Measurements from ENCODE around the gene IL4R.

IL4R gene

DNA sequence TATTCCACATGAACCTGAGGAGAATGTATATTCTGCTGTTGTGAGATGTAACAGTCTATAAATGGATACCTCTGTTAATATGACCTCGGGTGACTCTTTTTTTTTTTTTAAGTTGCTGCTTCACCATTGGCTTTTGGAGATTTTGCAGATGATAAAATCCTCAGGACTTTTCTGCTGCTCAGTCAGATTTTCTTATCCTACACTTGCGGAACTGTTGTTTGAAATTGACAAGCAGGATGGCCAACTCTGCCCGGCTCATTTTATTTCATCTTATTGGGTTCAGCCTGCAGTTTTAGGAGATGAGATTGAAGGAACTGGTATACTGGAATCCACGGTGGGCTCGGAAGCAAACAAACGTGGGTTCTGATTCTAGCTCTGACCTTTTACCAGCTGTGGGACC is 19.3 kb downstream of the IL4R start:
- DNase-seq, result no peak

DNA sequence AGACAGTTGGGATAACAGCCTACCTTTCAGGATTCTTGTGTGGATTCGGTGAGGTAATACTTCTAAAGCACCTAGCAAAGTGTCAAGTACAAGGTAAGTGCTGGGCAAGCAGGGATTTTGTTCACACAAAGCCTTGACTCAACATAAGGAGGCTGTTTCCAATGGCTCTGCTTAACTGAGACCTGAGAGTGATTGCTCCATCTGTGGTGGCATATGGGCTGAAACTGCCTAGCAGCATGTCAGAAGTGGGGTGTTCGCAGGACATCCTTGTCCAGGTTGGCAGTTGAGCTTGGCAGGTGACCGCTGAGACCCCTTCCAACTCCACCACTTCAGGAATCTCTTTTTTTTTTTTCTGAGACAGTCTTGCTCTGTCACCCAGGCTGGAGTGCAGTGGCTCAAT is 19.8 kb downstream of the IL4R start:
- DNase-seq, result no peak

DNA sequence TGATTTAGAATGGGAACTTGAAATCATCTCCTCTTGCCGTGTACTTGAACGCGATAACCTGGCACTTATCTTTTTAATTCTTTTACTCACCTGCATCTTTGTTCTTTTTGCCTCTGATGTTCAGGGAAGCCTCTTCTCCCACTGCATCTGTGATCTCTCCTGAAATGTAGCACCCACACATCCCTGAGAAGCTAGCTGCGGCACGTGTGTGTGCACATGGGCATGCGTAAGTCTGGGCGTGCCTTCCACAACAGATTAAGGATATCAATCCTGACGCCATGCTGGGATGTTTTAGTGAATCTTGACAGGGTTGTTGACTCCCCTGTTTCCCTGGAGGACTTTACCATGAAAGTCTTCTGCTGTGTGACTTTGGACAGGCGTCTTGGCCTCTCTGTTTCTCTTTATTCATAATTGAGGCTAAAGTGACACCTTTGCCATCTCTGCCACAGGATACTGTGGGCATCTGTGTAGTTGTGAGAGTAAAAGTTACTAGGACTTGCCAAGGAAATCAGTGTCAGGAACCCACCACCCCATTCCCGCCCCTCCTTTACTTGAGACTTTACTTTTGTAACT is 20.5 kb downstream of the IL4R start:
- DNase-seq, result no peak

- DNase-seq, result no peak
Observed at GRCh38 chr16:27334838-27335237, 21.1 kb downstream of the IL4R start.

- DNase-seq, result no peak
Observed at GRCh38 chr16:27335349-27336053, 21.7 kb downstream of the IL4R start.

DNA sequence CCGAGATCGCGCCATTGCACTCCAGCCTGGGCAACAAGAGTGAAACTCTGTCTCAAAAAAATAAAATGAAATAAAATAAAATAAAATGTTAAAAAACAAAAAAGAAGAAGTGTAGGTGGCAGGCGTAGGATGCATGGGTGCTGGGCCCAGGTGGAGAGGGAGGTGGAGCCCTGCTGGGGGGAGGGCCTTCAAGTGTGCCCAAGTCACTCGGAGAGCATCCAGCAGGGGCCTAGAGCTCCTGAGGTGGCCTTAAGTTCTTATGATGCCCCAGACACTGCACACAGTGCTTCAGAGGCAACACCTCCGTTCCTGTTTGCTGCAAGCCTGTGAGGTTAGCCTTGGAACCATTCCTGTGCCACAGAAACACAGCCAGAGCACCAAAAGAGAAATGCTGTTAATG is 23.2 kb downstream of the IL4R start:
- DNase-seq, result no peak

GRCh38 chr16:27339180-27339579 is 25.4 kb downstream of the IL4R start:
- no peak for DNase-seq

- DNase-seq, result no peak
Observed at GRCh38 chr16:27340654-27341053, 26.9 kb downstream of the IL4R start.

- DNase-seq, result peak in 1 of 2 donors; percentile 7
Observed at GRCh38 chr16:27341549-27341948, 27.8 kb downstream of the IL4R start.

DNA sequence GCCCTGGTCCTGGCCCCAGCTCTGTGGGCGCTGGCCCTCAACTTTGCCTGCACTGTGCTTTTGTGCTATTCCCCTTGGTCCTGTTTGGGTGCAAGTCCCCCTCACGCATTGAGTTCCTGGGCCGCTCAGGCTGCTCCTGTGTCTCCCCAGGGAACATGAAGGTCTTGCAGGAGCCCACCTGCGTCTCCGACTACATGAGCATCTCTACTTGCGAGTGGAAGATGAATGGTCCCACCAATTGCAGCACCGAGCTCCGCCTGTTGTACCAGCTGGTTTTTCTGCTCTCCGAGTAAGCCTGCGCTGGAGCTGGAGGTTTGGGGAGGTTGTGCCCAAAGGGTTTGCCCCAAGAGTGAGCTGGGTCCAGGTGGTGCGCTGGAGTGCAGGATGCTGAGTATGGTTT is 28.2 kb downstream of the IL4R start:
- DNase-seq, result no peak

DNA sequence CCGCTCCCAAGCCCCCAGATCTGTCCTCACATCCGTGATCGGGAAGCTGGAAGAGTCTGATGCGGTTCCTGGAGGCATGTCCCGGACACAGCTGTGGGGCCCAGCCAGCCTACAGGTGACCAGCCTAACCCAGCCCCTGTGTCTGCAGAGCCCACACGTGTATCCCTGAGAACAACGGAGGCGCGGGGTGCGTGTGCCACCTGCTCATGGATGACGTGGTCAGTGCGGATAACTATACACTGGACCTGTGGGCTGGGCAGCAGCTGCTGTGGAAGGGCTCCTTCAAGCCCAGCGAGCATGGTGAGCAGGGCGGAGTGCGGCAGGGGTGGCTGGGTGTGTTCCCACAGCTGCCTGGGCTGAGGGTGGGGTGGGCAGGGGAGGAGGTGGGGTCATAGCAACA is 30.9 kb downstream of the IL4R start:
- DNase-seq, result no peak

DNA sequence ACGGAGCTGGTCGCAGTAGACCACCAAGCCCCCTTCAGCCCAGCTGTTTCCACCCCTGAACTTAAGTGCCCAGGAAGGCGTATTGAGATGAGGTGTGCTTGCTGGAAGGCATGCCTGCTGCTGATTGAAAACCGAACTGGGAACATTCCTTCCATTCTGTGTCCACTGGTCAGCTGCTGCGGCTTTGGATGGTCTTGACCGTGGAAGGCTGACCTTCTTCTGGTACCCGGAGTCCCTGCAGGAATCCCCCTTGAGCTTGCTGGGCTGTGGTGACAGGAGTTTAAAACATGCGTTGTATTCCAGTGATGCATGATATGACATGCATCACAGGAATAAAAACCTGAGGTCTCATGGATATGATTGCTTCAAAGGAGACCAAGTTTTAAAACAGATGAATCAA is 31.4 kb downstream of the IL4R start:
- DNase-seq, result no peak

- peak in 1 of 2 donors; percentile 27 for DNase-seq
Observed at GRCh38 chr16:27346819-27347218, 33.0 kb downstream of the IL4R start.

DNA sequence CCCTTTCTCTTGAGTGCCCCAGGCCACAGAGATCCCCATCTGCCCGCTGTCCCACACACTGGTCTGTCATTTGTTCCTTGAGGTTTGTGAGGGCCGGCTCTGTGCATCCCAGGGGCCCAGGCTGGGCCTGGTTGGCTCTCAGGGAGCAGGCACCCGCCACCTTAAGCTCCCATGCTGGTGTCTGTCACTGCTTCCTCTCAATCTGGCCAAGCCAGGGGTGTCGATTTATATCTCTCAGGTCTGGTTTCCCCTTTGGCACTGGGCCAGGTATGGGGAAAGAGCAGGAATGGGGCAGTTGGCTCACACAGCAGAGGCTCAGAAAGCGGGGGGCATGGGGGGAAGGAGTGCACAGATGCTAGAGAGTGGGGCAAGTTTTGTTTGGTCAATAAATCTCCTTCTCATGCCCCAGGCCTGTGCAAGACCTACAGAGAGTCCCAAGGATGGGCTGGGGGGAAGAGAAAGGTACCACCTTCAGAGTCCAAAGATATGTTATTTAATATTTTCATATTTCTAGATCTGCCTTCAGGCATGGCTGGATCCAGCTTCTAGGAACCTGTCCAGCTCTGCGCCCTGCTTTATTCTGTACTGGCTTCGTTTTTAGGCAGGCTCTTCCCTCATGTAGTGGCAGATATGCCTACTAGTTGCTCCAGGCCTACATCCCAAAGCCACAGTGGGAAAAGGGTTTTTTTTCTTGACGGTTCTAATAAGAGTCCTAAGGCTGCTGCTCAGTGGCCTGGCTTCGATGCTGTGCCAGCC is 34.3 kb downstream of the IL4R start:
- no peak for DNase-seq

GRCh38 chr16:27349276-27349675 is 35.5 kb downstream of the IL4R start:
- no peak for DNase-seq

GRCh38 chr16:27350006-27350405 is 36.2 kb downstream of the IL4R start:
- no peak for DNase-seq

DNA sequence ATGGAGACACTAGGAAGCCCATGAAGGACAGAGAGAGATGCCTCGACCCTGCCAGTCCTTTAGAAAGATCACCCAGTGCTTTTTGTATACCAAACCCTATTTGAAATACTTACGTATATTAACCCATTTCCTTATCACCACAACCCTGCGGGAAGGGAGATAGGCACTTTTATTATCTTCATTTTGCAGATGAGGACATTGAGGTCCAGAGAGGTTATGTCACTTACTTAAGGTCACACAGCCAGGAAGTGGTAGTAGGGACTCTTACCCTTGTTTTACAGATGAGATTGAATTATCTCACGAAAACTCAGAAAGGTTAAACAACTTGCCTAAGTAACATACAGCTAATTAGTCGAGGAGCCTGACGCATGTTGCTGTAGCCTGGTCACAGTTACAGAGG is 38.2 kb downstream of the IL4R start:
- no peak for DNase-seq

DNA sequence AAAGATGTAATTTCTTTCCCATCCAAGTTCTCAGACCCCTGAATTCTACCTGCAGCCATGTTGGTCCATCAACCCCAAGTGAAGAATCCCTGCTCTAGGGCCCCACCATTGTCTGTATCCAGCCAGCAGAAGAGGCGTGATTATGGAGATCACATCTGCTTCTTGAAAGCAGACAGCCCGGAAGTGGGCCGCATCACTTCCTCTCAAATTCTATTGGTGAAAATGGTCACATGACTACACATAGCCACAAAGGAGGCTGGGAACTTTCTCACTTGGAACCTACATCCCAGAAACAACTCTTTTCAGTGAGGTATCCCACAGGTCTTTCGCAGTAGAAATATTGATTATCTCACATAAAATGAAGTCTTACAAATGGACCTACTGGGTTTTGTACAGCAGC is 40.1 kb downstream of the IL4R start:
- no peak for DNase-seq

GRCh38 chr16:27355610-27356009 is 41.8 kb downstream of the IL4R start:
- peak; percentile 21 for DNase-seq

DNA sequence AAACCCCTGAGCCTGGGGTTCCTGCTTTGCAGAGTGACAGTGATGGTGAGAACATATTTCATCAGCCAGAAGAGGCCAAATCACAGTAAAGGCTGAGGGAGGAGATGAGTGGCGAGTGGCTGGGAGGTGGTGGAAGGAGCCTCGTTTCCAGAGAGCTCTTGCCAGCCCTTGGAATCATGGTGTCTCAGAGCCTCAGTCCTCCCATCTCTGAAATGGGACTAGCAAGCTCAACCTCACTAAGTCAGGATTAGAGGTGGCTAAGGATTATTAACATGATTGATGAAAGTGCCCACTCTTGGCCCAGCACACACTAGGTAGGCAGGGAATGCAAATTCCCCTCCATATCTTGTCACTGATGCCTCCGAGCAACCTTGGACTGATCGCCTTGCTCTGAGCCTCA is 43.0 kb downstream of the IL4R start:
- no peak for DNase-seq

GRCh38 chr16:27359051-27359450 is 45.3 kb downstream of the IL4R start:
- no peak for DNase-seq

DNA sequence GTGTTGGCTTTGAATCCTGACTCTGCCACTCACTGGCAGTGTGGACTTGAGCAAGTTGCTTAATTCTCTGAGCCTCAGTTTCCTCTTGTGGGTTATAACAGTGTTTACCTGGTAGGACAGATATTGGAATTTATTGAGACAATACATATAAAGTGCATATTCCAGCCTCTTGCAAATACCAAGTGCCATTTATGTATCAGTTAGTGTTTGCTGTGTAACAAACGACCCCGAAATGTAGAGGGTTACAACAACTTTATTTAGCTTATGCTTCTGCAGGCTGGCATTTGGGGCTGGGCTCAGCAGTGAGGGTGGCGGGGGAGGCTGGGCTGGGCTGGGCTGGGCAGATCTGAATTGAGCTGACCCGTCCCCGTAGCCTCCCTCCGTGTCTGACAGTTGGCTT is 45.8 kb downstream of the IL4R start:
- DNase-seq, result no peak

DNA sequence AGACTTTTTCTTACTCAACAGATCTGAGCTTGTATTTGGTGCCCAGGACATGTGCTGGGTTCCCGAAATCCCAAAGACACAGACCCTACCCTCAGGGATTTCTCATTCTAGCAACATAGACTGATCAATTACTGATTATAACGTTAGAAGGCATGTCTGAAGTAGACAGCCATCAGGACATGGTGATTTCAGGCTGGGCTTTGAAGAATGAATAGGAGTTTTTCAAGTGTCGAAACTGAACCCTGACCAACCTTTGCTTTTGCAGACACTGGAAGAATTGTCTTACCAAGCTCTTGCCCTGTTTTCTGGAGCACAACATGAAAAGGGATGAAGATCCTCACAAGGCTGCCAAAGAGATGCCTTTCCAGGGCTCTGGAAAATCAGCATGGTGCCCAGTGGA is 48.2 kb downstream of the IL4R start:
- no peak for DNase-seq

DNA sequence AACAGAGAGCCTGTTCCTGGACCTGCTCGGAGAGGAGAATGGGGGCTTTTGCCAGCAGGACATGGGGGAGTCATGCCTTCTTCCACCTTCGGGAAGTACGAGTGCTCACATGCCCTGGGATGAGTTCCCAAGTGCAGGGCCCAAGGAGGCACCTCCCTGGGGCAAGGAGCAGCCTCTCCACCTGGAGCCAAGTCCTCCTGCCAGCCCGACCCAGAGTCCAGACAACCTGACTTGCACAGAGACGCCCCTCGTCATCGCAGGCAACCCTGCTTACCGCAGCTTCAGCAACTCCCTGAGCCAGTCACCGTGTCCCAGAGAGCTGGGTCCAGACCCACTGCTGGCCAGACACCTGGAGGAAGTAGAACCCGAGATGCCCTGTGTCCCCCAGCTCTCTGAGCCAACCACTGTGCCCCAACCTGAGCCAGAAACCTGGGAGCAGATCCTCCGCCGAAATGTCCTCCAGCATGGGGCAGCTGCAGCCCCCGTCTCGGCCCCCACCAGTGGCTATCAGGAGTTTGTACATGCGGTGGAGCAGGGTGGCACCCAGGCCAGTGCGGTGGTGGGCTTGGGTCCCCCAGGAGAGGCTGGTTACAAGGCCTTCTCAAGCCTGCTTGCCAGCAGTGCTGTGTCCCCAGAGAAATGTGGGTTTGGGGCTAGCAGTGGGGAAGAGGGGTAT is 48.9 kb downstream of the IL4R start:
- DNase-seq, result no peak

All from bone marrow (tissue), 2 donors.